K562 (cell line): ENCODE results near the gene FAM180B. TPM values are rescaled to one million over a fixed set of nuclear protein-coding genes. Genes with fewer than 3 reads are reported as not detected.

Experiments used
- C11orf30 ChIP-seq: fragments of 450-650 bp; IDR thresholded peaks from 2 replicates; pipeline ENCODE4 v1.6.1; 2016; ENCODE audit warnings: low read depth, mild to moderate bottlenecking
- ILF3 ChIP-seq: fragments of 450-650 bp; IDR thresholded peaks from 2 replicates; pipeline ENCODE4 v1.6.1; 2018; ENCODE audit warnings: antibody characterized with exemption, mild to moderate bottlenecking, moderate library complexity, borderline replicate concordance
- LCOR ChIP-seq: sonication (generic); formaldehyde crosslinking; IDR thresholded peaks from 2 replicates; pipeline ENCODE4 v1.8.0; 2022; ENCODE audit warnings: mild to moderate bottlenecking, missing genetic modification reagents
- MAZ ChIP-seq, 2 experiments: fragments of 450-650 bp in 1 of 2; sonication (generic) in 1 of 2; formaldehyde crosslinking; IDR thresholded peaks in 1 of 2; conservative IDR thresholded peaks in 1 of 2; 2 replicates each; pipeline versions ENCODE4 v1.4.0 to v1.5.0; 2020; ENCODE audit warnings: mild to moderate bottlenecking in 1 of 2, missing genetic modification reagents in 1 of 2
- NR1H2 ChIP-seq: sonication (generic); formaldehyde crosslinking; IDR thresholded peaks from 2 replicates; pipeline ENCODE4 v1.4.0; 2020; ENCODE audit warnings: mild to moderate bottlenecking, missing genetic modification reagents
- RBFOX2 ChIP-seq: fragments of 200-400 bp; formaldehyde crosslinking; IDR thresholded peaks from 2 replicates; pipeline ENCODE4 v1.6.1; 2017; ENCODE audit warnings: low read depth, mild to moderate bottlenecking, low read length, moderate library complexity
- SIN3B ChIP-seq: fragments of 450-650 bp; IDR thresholded peaks from 2 replicates; pipeline ENCODE4 v1.6.1; 2017; ENCODE audit warnings: low read depth, mild to moderate bottlenecking, moderate library complexity
- SOX6 ChIP-seq: fragments of 450-650 bp; IDR thresholded peaks from 2 replicates; pipeline ENCODE4 v1.6.1; 2014; ENCODE audit warnings: mild to moderate bottlenecking
- TEAD2 ChIP-seq: fragments of 450-650 bp; IDR thresholded peaks from 2 replicates; pipeline ENCODE4 v1.6.1; 2016; ENCODE audit warnings: missing genetic modification characterization, control low read depth, missing compliant biosample characterization
- ZNF316 ChIP-seq: fragments of 450-650 bp; IDR thresholded peaks from 2 replicates; pipeline ENCODE4 v1.6.1; 2016
- ZNF589 ChIP-seq: fragments of 200-800 bp; sonication (Bioruptor generic); IDR thresholded peaks from 2 replicates; pipeline ENCODE4 v1.6.1; 2016; ENCODE audit warnings: low read depth, missing genetic modification characterization, missing compliant biosample characterization
- polyA plus RNA-seq, 8 experiments: library from polyadenylated mRNA; depleted of rRNA in 4 of 8; stranded (reverse) in 5 of 8; unstranded in 3 of 8; fragments of >200 nt; fragmentation: Nextera tagmentation in 2 of 8; fragmentation: Illumina TruSeq in 1 of 8; extraction: Ambion mirVana in 2 of 8; extraction: Trizol in 1 of 8; gene quantifications; 2 replicates each; pipeline versions ENCODE4 v1.2.1 to v1.2.3, GENCODE V29; 2011 to 2014; ENCODE audit warnings: inconsistent platforms in 1 of 8, missing spikeins in 1 of 8
- total RNA-seq, 7 experiments: library from RNA; depleted of rRNA in 6 of 7; stranded (reverse); fragments of >200 nt in 6 of 7; fragmentation: Illumina TruSeq in 2 of 7; extraction: Trizol in 2 of 7; gene quantifications; 2 replicates each; pipeline versions ENCODE4 v1.2.1 to v1.2.3, GENCODE V29; 2011 to 2021; ENCODE audit warnings: low replicate concordance in 1 of 7
- TF ChIP-seq, protein P1 (sequence below): fragments of 250-450 bp; sonication (Bioruptor Pico); IDR thresholded peaks from 2 replicates; pipeline ENCODE4 v1.4.0; 2020; ENCODE audit warnings: mild to moderate bottlenecking, moderate library complexity
- TF ChIP-seq, protein P2 (sequence below), 2 experiments: fragments of 450-650 bp in 1 of 2; sonication (generic) in 1 of 2; formaldehyde crosslinking; conservative IDR thresholded peaks; 2 replicates each; pipeline versions ENCODE4 v1.4.0 to v1.8.1; 2020 to 2022; ENCODE audit warnings: mild to moderate bottlenecking in 1 of 2, missing genetic modification reagents in 1 of 2
- TF ChIP-seq, protein P3 (sequence below), 2 experiments: fragments of 450-650 bp; formaldehyde crosslinking in 1 of 2; IDR thresholded peaks; 2 replicates each; pipeline versions ENCODE4 v1.4.0 to v1.6.1; 2014 to 2020; ENCODE audit warnings: mild to moderate bottlenecking in 2 of 2, borderline replicate concordance in 1 of 2, low read depth in 1 of 2

Gene FAM180B
- total and polyA plus RNA-seq, 9 of the 15 experiments (the other 6 are each of a cell fraction or from before 2014, with no cell fraction given), result 0.05 to 0.14 TPM; not detected in 7

DNA sequence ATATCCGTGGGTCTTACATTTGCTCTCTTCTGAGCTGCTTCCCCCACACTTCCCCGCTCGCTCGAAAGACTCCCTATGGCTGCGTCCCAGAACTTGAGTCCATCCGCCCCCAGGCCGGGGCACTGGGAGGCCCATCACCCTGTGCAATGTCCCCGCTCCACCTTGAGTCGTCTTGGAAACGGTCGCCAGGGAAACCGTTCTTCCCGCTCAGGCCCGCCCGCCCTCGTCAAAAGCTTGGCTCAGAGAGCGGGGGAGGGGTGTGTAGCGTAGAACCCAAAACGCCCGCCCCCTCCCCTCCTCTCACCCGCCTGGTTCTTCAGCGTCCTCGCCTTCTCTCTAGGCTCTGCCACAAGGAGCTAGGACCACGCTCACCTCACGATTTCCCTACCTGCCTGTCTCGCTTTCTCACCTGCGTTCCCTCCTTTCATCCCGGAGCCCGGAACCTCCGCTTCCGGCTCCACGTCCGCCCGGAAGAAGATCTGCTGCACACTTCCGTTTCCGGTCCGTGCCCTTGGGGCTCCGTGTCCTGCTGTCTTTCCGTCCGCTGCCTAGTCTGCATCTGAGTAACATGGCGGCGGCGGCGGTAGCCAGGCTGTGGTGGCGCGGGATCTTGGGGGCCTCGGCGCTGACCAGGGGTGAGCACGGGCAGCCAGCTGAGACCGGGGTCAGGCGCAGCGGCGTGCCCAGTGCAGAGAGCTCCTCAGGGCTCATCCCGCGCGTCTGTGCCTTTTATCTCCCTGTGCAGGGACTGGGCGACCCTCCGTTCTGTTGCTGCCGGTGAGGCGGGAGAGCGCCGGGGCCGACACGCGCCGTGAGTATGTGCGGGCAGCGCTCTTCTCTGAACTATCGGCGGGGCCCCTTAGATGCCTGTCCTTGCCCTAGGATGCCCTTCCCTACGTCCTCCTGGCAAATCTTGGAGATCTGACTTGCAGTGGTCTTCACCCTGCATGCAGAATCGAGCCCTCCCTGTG lies 7.7 kb upstream of the FAM180B start, which contains the start of the genes KBTBD4 and NDUFS3 (continued):
- TF ChIP-seq, protein P1, sequence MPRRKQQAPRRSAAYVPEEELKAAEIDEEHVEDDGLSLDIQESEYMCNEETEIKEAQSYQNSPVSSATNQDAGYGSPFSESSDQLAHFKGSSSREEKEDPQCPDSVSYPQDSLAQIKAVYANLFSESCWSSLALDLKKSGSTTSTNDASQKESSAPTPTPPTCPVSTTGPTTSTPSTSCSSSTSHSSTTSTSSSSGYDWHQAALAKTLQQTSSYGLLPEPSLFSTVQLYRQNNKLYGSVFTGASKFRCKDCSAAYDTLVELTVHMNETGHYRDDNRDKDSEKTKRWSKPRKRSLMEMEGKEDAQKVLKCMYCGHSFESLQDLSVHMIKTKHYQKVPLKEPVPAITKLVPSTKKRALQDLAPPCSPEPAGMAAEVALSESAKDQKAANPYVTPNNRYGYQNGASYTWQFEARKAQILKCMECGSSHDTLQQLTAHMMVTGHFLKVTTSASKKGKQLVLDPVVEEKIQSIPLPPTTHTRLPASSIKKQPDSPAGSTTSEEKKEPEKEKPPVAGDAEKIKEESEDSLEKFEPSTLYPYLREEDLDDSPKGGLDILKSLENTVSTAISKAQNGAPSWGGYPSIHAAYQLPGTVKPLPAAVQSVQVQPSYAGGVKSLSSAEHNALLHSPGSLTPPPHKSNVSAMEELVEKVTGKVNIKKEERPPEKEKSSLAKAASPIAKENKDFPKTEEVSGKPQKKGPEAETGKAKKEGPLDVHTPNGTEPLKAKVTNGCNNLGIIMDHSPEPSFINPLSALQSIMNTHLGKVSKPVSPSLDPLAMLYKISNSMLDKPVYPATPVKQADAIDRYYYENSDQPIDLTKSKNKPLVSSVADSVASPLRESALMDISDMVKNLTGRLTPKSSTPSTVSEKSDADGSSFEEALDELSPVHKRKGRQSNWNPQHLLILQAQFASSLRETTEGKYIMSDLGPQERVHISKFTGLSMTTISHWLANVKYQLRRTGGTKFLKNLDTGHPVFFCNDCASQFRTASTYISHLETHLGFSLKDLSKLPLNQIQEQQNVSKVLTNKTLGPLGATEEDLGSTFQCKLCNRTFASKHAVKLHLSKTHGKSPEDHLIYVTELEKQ (CRISPR knock-in tag), result no peak
- TF ChIP-seq C11orf30 (peak; percentile 100), LCOR (peak; percentile 96), TEAD2 (tag) (no peak), ILF3 (no peak; the same call in 1 of the 2 replicates), NR1H2 (no peak), ZNF589 (CRISPR knock-in tag) (no peak), RBFOX2 (peak; percentile 99), SIN3B (peak; percentile 98), MAZ (CRISPR knock-in tag; conservative IDR thresholded peaks at IDR 0.05 in 1 of 2, IDR thresholded peaks at IDR 0.05 in 1 of 2) (peak; percentile 90 to 97), SOX6 (peak; percentile 69), ZNF316 (0 out of 2 replicates have a peak, but pooled peaks have one; percentile 9)
- TF ChIP-seq, protein P2, sequence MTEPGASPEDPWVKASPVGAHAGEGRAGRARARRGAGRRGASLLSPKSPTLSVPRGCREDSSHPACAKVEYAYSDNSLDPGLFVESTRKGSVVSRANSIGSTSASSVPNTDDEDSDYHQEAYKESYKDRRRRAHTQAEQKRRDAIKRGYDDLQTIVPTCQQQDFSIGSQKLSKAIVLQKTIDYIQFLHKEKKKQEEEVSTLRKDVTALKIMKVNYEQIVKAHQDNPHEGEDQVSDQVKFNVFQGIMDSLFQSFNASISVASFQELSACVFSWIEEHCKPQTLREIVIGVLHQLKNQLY (CRISPR knock-in tag; conservative IDR thresholded peaks at IDR 0.05), result no peak
- TF ChIP-seq, protein P3, sequence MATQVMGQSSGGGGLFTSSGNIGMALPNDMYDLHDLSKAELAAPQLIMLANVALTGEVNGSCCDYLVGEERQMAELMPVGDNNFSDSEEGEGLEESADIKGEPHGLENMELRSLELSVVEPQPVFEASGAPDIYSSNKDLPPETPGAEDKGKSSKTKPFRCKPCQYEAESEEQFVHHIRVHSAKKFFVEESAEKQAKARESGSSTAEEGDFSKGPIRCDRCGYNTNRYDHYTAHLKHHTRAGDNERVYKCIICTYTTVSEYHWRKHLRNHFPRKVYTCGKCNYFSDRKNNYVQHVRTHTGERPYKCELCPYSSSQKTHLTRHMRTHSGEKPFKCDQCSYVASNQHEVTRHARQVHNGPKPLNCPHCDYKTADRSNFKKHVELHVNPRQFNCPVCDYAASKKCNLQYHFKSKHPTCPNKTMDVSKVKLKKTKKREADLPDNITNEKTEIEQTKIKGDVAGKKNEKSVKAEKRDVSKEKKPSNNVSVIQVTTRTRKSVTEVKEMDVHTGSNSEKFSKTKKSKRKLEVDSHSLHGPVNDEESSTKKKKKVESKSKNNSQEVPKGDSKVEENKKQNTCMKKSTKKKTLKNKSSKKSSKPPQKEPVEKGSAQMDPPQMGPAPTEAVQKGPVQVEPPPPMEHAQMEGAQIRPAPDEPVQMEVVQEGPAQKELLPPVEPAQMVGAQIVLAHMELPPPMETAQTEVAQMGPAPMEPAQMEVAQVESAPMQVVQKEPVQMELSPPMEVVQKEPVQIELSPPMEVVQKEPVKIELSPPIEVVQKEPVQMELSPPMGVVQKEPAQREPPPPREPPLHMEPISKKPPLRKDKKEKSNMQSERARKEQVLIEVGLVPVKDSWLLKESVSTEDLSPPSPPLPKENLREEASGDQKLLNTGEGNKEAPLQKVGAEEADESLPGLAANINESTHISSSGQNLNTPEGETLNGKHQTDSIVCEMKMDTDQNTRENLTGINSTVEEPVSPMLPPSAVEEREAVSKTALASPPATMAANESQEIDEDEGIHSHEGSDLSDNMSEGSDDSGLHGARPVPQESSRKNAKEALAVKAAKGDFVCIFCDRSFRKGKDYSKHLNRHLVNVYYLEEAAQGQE (IDR thresholded peaks at IDR 0.05; ENCODE audit: borderline replicate concordance), result no peak
- TF ChIP-seq, protein P3 (CRISPR knock-in tag; IDR thresholded peaks at IDR 0.05; ENCODE audit: low read depth), result no peak
